GM23248 (cell line): Measurements from ENCODE around the gene OR4C12.

Experiments used
- EZH2 ChIP-seq: fragments of 200-600 bp; sonication (generic); IDR thresholded peaks from 2 replicates; pipeline ENCODE4 v1.6.1; 2018; ENCODE audit warnings: antibody characterized with exemption, mild to moderate bottlenecking; ENCODE audit not compliant: insufficient read depth, poor library complexity, severe bottlenecking
- EZH2phosphoT487 ChIP-seq: fragments of 200-600 bp; sonication (generic); IDR thresholded peaks from 2 replicates; pipeline ENCODE4 v1.6.1; 2018; ENCODE audit warnings: antibody characterized with exemption, moderate library complexity, mild to moderate bottlenecking, low read depth; ENCODE audit not compliant: insufficient read depth

DNA sequence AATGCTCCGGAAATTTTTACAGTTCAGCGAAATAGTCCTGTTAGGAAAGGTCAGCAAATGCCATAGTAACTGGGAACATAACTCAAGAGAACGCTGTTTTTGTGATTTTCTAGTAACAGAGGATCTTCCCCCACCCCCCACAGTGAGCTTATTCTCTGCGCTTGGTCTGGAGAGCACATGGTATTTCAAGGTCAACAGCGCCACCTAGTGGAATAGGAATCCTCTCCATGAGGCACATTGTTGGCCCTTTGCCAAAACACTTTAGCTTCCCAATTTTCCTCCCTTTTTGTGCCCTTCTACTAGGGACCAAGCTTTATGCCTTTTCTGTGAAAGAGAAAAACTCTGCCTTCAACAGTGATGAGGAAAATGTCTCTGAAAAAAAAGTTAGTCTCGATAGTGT is 13.2 kb upstream of the OR4C12 start:
- TF ChIP-seq EZH2 (no peak), EZH2phosphoT487 (no peak)
